Activated CD4-positive, alpha-beta T cell treated with anti-CD3 and anti-CD28 coated beads for 36 hours (primary cell): ENCODE measurements around the gene GLI3. TPM values are rescaled to one million over a fixed set of nuclear protein-coding genes. Genes with fewer than 3 reads are reported as not detected.
A peak's percentile ranks its signal among the peaks of the same experiment; 100 is the strongest.

ENCODE experiments used
- ATAC-seq: fragments of 200-7000 bp; cut with Tn5 transposase; one replicate; pipeline ENCODE4 v1.10.0; 2021; ENCODE audit warnings: mild to moderate bottlenecking, moderate library complexity
- CTCF ChIA-PET: fragments of 350-600 bp; sonication (Branson Sonifier 250); formaldehyde crosslinking; loops from one replicate; lab custom pipeline; 2021; ENCODE audit warnings: antibody characterized with exemption; lab: Charles Lee
- POLR2A ChIA-PET: fragments of 350-600 bp; sonication (Branson Sonifier 250); formaldehyde crosslinking; loops from one replicate; lab custom pipeline; 2021; ENCODE audit warnings: antibody characterized with exemption, inconsistent platforms; lab: Charles Lee
- DNase-seq: peaks from one replicate; pipeline ENCODE4 v3.0.0-alpha.2; 2020
- H3K27ac Mint-ChIP-seq: one replicate; pipeline ENCODE4 v1.8.0; 2021; ENCODE audit warnings: mixed read lengths
- H3K27me3 Mint-ChIP-seq: one replicate; pipeline ENCODE4 v1.8.0; 2021; ENCODE audit warnings: mixed read lengths
- H3K36me3 Mint-ChIP-seq: one replicate; pipeline ENCODE4 v1.8.0; 2021; ENCODE audit warnings: low read depth, mixed read lengths
- H3K4me1 Mint-ChIP-seq: one replicate; pipeline ENCODE4 v1.8.0; 2021; ENCODE audit warnings: mixed read lengths
- H3K4me3 Mint-ChIP-seq: one replicate; pipeline ENCODE4 v1.8.0; 2021; ENCODE audit warnings: mild to moderate bottlenecking, moderate library complexity, mixed read lengths
- H3K9me3 Mint-ChIP-seq: one replicate; pipeline ENCODE4 v1.8.0; 2021; ENCODE audit warnings: low read depth, mixed read lengths
- intact Hi-C, 2 experiments: fragments of 100-400 bp; cut with DNase I in 1 of 2; cut with micrococcal nuclease in 1 of 2; formaldehyde crosslinking; loops; one replicate each; pipeline versions ENCODE4 v1.14.2 to v1.15.1; 2022 to 2024; cut with DNase I, micrococcal nuclease
- total RNA-seq, 2 experiments: library from RNA; stranded (reverse); gene quantifications; one replicate each; pipeline ENCODE4 v1.2.3, GENCODE V29; 2021

GLI3 gene
- total RNA-seq, 2 experiments from 2014 or later, result 0.18 to 0.30 TPM

- ChIA-PET CTCF (interaction anchor here (0.6 to 1.3 kb wide), 8 partner anchors 8 to 915 kb away, joined by 3 to 4 read pairs (median 3); no protein-coding TSS in a partner anchor), POLR2A (no interaction called here)
- intact Hi-C loops, result loop anchor here in 1 of 2 experiments (5.0 to 10.0 kb wide), 2 partner anchors 865 to 897 kb away; no protein-coding TSS in a partner anchor
- H3K36me3 Mint-ChIP-seq, result no peaks in the 10 kb centered on the region
- H3K27ac Mint-ChIP-seq, result no peak overlapping the region
- no peaks in the 10 kb centered on the region for H3K9me3 Mint-ChIP-seq
- no peak overlapping the region for H3K4me3 Mint-ChIP-seq
- peak; percentile 26 for DNase-seq
- H3K27me3 Mint-ChIP-seq, result peaks cover 10% of the 10 kb centered on the region
- H3K4me1 Mint-ChIP-seq, result no peaks in the 10 kb centered on the region
- no peak for ATAC-seq
Measured at GRCh38 chr7:41979834-41980307, 257.1 kb downstream of the GLI3 start.

DNA sequence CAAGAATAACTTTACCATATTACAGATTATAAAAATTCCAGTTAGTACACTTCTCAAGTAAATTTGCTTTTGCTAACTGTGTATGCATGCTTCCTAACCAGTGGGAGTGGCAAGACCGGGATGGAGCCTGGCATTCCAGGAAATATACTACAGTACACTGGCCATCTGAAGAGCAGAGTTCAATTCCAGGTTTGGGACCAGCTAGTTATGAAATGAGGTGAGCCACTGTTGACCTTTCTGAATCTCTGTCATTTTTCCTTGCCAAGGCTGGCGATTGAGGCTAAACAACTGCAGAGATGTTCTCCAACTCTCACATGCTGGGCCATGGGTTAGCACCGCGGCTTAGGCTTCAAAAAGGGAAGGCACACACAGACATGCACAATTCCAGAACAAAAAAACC is 258.2 kb downstream of the GLI3 start:
- Mint-ChIP-seq H3K36me3 (no peaks in the 10 kb centered on the region), H3K4me1 (no peaks in the 10 kb centered on the region), H3K9me3 (no peaks in the 10 kb centered on the region), H3K27ac (no peak overlapping the region), H3K4me3 (no peak overlapping the region), H3K27me3 (peaks cover 10% of the 10 kb centered on the region)
- ATAC-seq, result no peak
- DNase-seq, result no peak
- intact Hi-C loops, result loop anchor here in 1 of 2 experiments (5.0 to 10.0 kb wide), 2 partner anchors 866 to 898 kb away; no protein-coding TSS in a partner anchor
- POLR2A ChIA-PET, result no interaction called here
- CTCF ChIA-PET, result interaction anchor here (0.6 to 1.3 kb wide), 5 partner anchors 9 to 898 kb away, joined by 3 to 4 read pairs (median 3); no protein-coding TSS in a partner anchor

DNA sequence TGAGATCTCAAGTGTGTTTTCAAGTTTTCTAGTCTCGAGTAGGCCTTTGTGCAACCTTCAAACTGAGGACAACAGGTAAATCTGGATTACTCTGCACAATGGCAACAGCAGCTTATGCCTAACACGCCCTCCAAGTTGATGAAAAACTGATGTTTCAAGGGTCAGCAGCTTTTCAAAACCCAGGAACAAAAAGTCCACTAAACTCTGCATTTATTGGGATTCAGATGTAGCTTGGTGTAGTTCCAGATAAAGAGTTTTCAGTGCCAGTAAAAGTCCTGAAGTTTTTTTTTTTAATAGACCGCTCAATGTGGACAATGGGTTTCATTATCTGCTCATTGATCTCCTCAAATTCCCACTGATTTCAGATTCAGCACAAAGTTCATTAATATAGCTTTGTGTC is 259.3 kb downstream of the GLI3 start:
- intact Hi-C loops, result loop anchor here in 1 of 2 experiments (5.0 to 10.0 kb wide), 2 partner anchors 867 to 900 kb away; no protein-coding TSS in a partner anchor
- Mint-ChIP-seq H3K9me3 (no peaks in the 10 kb centered on the region), H3K27me3 (peaks cover 10% of the 10 kb centered on the region), H3K27ac (no peak overlapping the region), H3K36me3 (no peaks in the 10 kb centered on the region), H3K4me1 (no peaks in the 10 kb centered on the region), H3K4me3 (no peak overlapping the region)
- ATAC-seq (no peak), DNase-seq (no peak)
- POLR2A ChIA-PET, result no interaction called here
- CTCF ChIA-PET, result interaction anchor here (0.6 to 1.4 kb wide), 5 partner anchors 9 to 909 kb away, joined by 3 to 6 read pairs (median 4); no protein-coding TSS in a partner anchor

DNA sequence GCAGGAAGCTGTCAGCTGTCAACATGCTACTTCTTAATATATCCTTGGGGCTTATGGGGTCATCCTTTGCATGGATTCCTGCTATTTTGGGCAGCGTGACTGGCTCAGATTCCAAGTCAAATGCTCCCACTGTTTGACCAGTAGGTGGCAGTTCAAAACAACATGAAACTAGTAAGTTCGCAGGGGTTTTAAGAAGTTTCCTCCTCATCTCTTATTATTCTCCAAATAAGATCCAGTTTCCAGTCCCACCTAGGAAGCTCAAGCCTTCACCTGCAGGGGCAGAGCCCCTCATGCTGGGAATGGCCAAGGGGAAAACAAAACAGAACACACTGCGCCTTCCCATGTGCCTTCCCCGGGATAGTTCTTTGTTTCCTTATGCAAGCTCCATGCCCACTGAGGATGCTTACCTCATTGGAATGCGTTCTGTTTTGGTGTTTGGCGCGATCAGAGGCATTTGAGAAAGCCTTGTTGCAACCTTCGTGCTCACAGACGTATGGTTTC is 259.8 kb downstream of the GLI3 start:
- DNase-seq, result no peak
- no peak overlapping the region for H3K27ac Mint-ChIP-seq

DNA sequence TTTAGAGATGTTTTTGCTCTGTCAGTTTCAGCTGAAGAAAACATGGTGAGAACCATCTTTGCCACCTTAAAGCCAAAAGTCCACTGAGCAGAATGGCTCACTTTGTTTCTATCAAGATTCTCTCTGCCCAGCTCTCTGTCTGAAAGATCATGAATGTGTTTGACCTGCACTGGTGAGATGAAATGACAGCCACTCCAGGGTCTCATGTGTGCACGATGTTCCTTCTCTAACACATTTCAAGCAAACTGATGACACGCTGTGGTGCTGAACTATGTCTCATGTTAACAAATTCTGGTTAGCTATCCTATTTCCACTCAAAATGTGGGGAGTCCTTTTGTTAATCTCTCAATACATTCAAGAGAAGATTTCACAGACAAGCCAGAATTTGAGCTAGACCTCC is 260.6 kb downstream of the GLI3 start:
- ChIA-PET POLR2A (no interaction called here), CTCF (interaction anchor here (0.6 to 1.4 kb wide), 4 partner anchors 22 to 900 kb away, joined by 3 to 4 read pairs (median 3); no protein-coding TSS in a partner anchor)
- no peaks in the 10 kb centered on the region for H3K36me3 Mint-ChIP-seq
- no peak for DNase-seq
- ATAC-seq, result no peak
- H3K4me1 Mint-ChIP-seq, result no peaks in the 10 kb centered on the region
- no peaks in the 10 kb centered on the region for H3K9me3 Mint-ChIP-seq
- H3K27me3 Mint-ChIP-seq, result peaks cover 12% of the 10 kb centered on the region
- intact Hi-C loops, result loop anchor here in 1 of 2 experiments (5.0 to 10.0 kb wide), 2 partner anchors 868 to 901 kb away; no protein-coding TSS in a partner anchor
- H3K27ac Mint-ChIP-seq, result no peak overlapping the region
- H3K4me3 Mint-ChIP-seq, result no peak overlapping the region

More for the DNA sequence above, 259.8 kb downstream of the GLI3 start:
- POLR2A ChIA-PET, result no interaction called here
- H3K4me3 Mint-ChIP-seq, result no peak overlapping the region
- no peaks in the 10 kb centered on the region for H3K9me3 Mint-ChIP-seq
- peaks cover 10% of the 10 kb centered on the region for H3K27me3 Mint-ChIP-seq
- no peak for ATAC-seq
- no peaks in the 10 kb centered on the region for H3K36me3 Mint-ChIP-seq
- H3K4me1 Mint-ChIP-seq, result no peaks in the 10 kb centered on the region
- intact Hi-C loops, result loop anchor here in 1 of 2 experiments (5.0 to 10.0 kb wide), 2 partner anchors 868 to 900 kb away; no protein-coding TSS in a partner anchor
- CTCF ChIA-PET, result interaction anchor here (0.6 to 1.4 kb wide), 5 partner anchors 10 to 909 kb away, joined by 3 to 6 read pairs (median 4); no protein-coding TSS in a partner anchor

DNA sequence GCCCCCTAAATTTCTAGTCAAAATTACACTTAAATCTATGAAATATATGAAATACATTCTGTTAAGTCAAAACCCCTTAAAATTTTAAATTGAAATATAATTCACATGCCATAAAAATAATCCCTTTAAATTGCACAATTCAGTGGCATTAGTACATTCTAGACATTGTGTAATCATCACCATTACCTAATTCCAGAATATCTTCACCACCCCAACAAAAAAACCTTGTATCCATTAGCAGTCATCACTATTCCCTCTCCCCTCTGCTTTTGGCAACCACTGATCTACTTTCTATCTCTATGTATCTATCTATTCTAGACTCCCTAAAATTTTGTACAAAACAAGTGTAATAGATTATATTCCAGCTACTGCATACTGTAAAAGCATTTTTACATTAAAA is 261.2 kb downstream of the GLI3 start:
- Mint-ChIP-seq H3K27me3 (peaks cover 9% of the 10 kb centered on the region), H3K4me3 (no peak overlapping the region), H3K4me1 (no peaks in the 10 kb centered on the region), H3K36me3 (no peaks in the 10 kb centered on the region), H3K9me3 (no peaks in the 10 kb centered on the region), H3K27ac (no peak overlapping the region)
- DNase-seq, result no peak
- ChIA-PET POLR2A (no interaction called here), CTCF (interaction anchor here (0.6 to 1.4 kb wide), 3 partner anchors 22 to 900 kb away, joined by 3 read pairs; no protein-coding TSS in a partner anchor)
- no peak for ATAC-seq
- intact Hi-C loops, result loop anchor here in 1 of 2 experiments (5.0 to 10.0 kb wide), 2 partner anchors 869 to 901 kb away; no protein-coding TSS in a partner anchor

GRCh38 chr7:41974870-41975557 is 262.0 kb downstream of the GLI3 start:
- intact Hi-C loops, result loop anchor here in 1 of 2 experiments (5.0 to 10.0 kb wide), 2 partner anchors 870 to 902 kb away; no protein-coding TSS in a partner anchor
- Mint-ChIP-seq H3K9me3 (no peaks in the 10 kb centered on the region), H3K27ac (no peak overlapping the region), H3K4me3 (no peak overlapping the region), H3K36me3 (no peaks in the 10 kb centered on the region), H3K27me3 (peaks cover 6% of the 10 kb centered on the region), H3K4me1 (no peaks in the 10 kb centered on the region)
- POLR2A ChIA-PET, result no interaction called here
- ATAC-seq, result no peak
- CTCF ChIA-PET, result interaction anchor here (0.6 to 1.3 kb wide), 5 partner anchors 9 to 1084 kb away, joined by 3 to 5 read pairs (median 3); no protein-coding TSS in a partner anchor
- DNase-seq, result no peak

- POLR2A ChIA-PET, result no interaction called here
- Mint-ChIP-seq H3K27ac (no peak overlapping the region), H3K4me1 (no peaks in the 10 kb centered on the region), H3K27me3 (peaks cover 3% of the 10 kb centered on the region), H3K4me3 (no peak overlapping the region), H3K9me3 (no peaks in the 10 kb centered on the region), H3K36me3 (no peaks in the 10 kb centered on the region)
- intact Hi-C loops, result loop anchor here in 1 of 2 experiments (10.0 kb wide), 1 partner anchor 872 kb away; no protein-coding TSS in a partner anchor
- no peak for ATAC-seq
- CTCF ChIA-PET, result interaction anchor here (0.6 to 1.5 kb wide), 2 partner anchors 14 to 831 kb away, joined by 3 to 4 read pairs; no protein-coding TSS in a partner anchor
- DNase-seq, result no peak
Measured at GRCh38 chr7:41973202-41973730, 263.7 kb downstream of the GLI3 start.

DNA sequence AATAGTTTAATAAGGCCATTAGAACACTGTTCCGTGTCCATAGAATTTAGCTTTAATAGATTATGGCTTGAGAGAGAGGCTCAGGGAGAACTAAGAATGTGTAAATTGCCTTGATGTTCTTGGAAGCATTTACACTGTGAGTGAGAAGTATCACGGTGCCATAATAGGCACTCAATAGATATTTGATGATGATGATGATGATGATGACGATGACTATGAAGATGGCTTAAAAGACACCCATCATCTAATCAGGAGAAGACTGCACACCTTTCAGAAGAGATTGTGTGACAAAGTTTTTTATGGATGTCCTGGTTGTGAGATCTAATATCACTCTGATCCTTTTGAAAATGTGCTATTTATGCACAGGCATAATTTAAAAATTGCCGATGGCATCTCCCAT is 264.2 kb downstream of the GLI3 start:
- Mint-ChIP-seq H3K9me3 (no peaks in the 10 kb centered on the region), H3K36me3 (no peaks in the 10 kb centered on the region), H3K27ac (no peak overlapping the region), H3K4me1 (no peaks in the 10 kb centered on the region), H3K27me3 (peaks cover 3% of the 10 kb centered on the region), H3K4me3 (no peak overlapping the region)
- ChIA-PET POLR2A (no interaction called here), CTCF (interaction anchor here (1.5 kb wide), 1 partner anchor 13 kb away, joined by 4 read pairs; no protein-coding TSS in a partner anchor)
- no peak for DNase-seq
- ATAC-seq, result no peak
- intact Hi-C loops, result loop anchor here in 1 of 2 experiments (10.0 kb wide), 1 partner anchor 872 kb away; no protein-coding TSS in a partner anchor

GRCh38 chr7:41972270-41972669 is 264.7 kb downstream of the GLI3 start:
- no peak overlapping the region for H3K27ac Mint-ChIP-seq
- POLR2A ChIA-PET, result no interaction called here

More at GRCh38 chr7:41972270-41972669, 264.7 kb downstream of the GLI3 start:
- Mint-ChIP-seq H3K4me1 (no peaks in the 10 kb centered on the region), H3K27me3 (peaks cover 3% of the 10 kb centered on the region), H3K36me3 (no peaks in the 10 kb centered on the region), H3K9me3 (no peaks in the 10 kb centered on the region), H3K4me3 (no peak overlapping the region)
- intact Hi-C loops, result loop anchor here in 1 of 2 experiments (10.0 kb wide), 1 partner anchor 873 kb away; no protein-coding TSS in a partner anchor
- ATAC-seq (no peak), DNase-seq (no peak)
- CTCF ChIA-PET, result no interaction called here
